ENCODE data around the gene SLC6A3. TPM values are rescaled to one million over a fixed set of nuclear protein-coding genes. Genes with fewer than 3 reads are reported as not detected.

SLC6A3 gene
- total RNA-seq, 1 experiment from 2014 or later: 0.05 TPM

GRCh38 chr5:1378866-1379659 is 66.2 kb downstream of the SLC6A3 start:
- Histone ChIP-seq H3K4me1 (ENCODE audit: control insufficient read depth, insufficient read depth, low read length) (peaks cover 4% of the 10 kb centered on the region; the same call in 1 of the 2 replicates), H3K36me3 (ENCODE audit: control insufficient read depth, insufficient read depth, low read length) (no peaks in the 10 kb centered on the region), H3K27me3 (ENCODE audit: control insufficient read depth, insufficient read depth, low read length) (no peaks in the 10 kb centered on the region), H3K4me3 (ENCODE audit: low read depth in 2 of 2, low read length in 2 of 2) (no peak overlapping the region), H3K27ac (ENCODE audit: low read length) (no peak overlapping the region), H3K9me3 (ENCODE audit: control insufficient read depth, insufficient read depth, low read depth, low read length) (no peaks in the 10 kb centered on the region)
- ChIA-PET CTCF (interaction anchor here (1.5 to 1.6 kb wide), 2 partner anchors 12 to 16 kb away, joined by 5 to 7 read pairs; no protein-coding TSS in a partner anchor), POLR2A (no interaction called here)
- ATAC-seq (no peak), DNase-seq (ENCODE audit: low read depth, low spot score) (no peak)
- intact Hi-C loops (cut with micrococcal nuclease; ENCODE audit: unreplicated experiment) (no loop called here), in situ Hi-C loops (cut with HindIII; ENCODE audit: low pct_unique_long_range_greater_than_20kb, low sequenced_read_pairs) (no loop called here)
- BruUV-seq (replicated peaks): no TSS peak
- TF ChIP-seq TCF7L2 (IDR thresholded peaks at IDR 0.05; ENCODE audit: low read depth, low read length): no peak
- no peak for TF ChIP-seq POLR2AphosphoS5 (IDR thresholded peaks at IDR 0.05; ENCODE audit: low read depth, low read length)
- TF ChIP-seq REST (IDR thresholded peaks at IDR 0.05; ENCODE audit: insufficient read depth in 1 of 2, low read depth in 2 of 2, low read length in 1 of 2): no peak
- no peak for TF ChIP-seq CTCF (IDR thresholded peaks at IDR 0.05)
- TF ChIP-seq SIN3A (IDR thresholded peaks at IDR 0.05; ENCODE audit: borderline replicate concordance, insufficient read depth, low read depth, low read length): no peak

- Histone ChIP-seq H3K27me3 (ENCODE audit: control insufficient read depth, insufficient read depth, low read length) (no peaks in the 10 kb centered on the region), H3K9me3 (ENCODE audit: control insufficient read depth, insufficient read depth, low read depth, low read length) (no peaks in the 10 kb centered on the region), H3K4me3 (ENCODE audit: low read depth in 2 of 2, low read length in 2 of 2) (no peak overlapping the region), H3K27ac (ENCODE audit: low read length) (no peak overlapping the region), H3K4me1 (ENCODE audit: control insufficient read depth, insufficient read depth, low read length) (peaks cover 4% of the 10 kb centered on the region; the same call in 1 of the 2 replicates), H3K36me3 (ENCODE audit: control insufficient read depth, insufficient read depth, low read length) (no peaks in the 10 kb centered on the region)
- no peak for TF ChIP-seq REST (IDR thresholded peaks at IDR 0.05; ENCODE audit: insufficient read depth in 1 of 2, low read depth in 2 of 2, low read length in 1 of 2)
- no peak for TF ChIP-seq CTCF (IDR thresholded peaks at IDR 0.05)
- TF ChIP-seq TCF7L2 (IDR thresholded peaks at IDR 0.05; ENCODE audit: low read depth, low read length): no peak
- TF ChIP-seq POLR2AphosphoS5 (IDR thresholded peaks at IDR 0.05; ENCODE audit: low read depth, low read length): no peak
- no peak for TF ChIP-seq SIN3A (IDR thresholded peaks at IDR 0.05; ENCODE audit: borderline replicate concordance, insufficient read depth, low read depth, low read length)
- CTCF ChIA-PET: no interaction called here
- POLR2A ChIA-PET: no interaction called here
- no TSS peak for BruUV-seq (replicated peaks)
- DNase-seq (ENCODE audit: low read depth, low spot score) (no peak), ATAC-seq (no peak)
- intact Hi-C loops (cut with micrococcal nuclease; ENCODE audit: unreplicated experiment) (no loop called here), in situ Hi-C loops (cut with HindIII; ENCODE audit: low pct_unique_long_range_greater_than_20kb, low sequenced_read_pairs) (no loop called here)
Measured at GRCh38 chr5:1378096-1378495, 67.1 kb downstream of the SLC6A3 start.

Measured in Panc1 (cell line).